HepG2 (cell line): ENCODE measurements around the gene EMP2.

Source experiments
- ARNT ChIP-seq: fragments of 450-650 bp; IDR thresholded peaks from 2 replicates; pipeline ENCODE4 v1.6.1; 2017
- CTCF ChIP-seq: sonication (generic); formaldehyde crosslinking; IDR thresholded peaks from 2 replicates; pipeline ENCODE4 v1.5.0; 2020; ENCODE audit warnings: mild to moderate bottlenecking, missing genetic modification reagents, moderate library complexity
- EZH2 ChIP-seq: conservative IDR thresholded peaks from 2 replicates; pipeline ENCODE4 v1.6.1; 2012; ENCODE audit warnings: mild to moderate bottlenecking, low read depth, low read length, moderate library complexity
- HNF1A ChIP-seq, 2 experiments: sonication (generic) in 1 of 2; formaldehyde crosslinking in 1 of 2; IDR thresholded peaks; 2 replicates each; pipeline versions ENCODE4 v1.4.0 to v1.6.1; 2016 to 2020; ENCODE audit warnings: borderline replicate concordance in 1 of 2, low read depth in 1 of 2, mild to moderate bottlenecking in 1 of 2, missing genetic modification reagents in 1 of 2
- NONO ChIP-seq, 2 experiments: fragments of 450-650 bp in 1 of 2; sonication (generic) in 1 of 2; formaldehyde crosslinking in 1 of 2; IDR thresholded peaks in 1 of 2; conservative IDR thresholded peaks in 1 of 2; 2 replicates each; pipeline versions ENCODE4 v1.6.1 to v1.8.0; 2017 to 2022; ENCODE audit warnings: mild to moderate bottlenecking in 1 of 2, missing genetic modification reagents in 1 of 2, moderate library complexity in 1 of 2
- POLR2AphosphoS5 ChIP-seq: IDR thresholded peaks from 2 replicates; pipeline ENCODE4 v1.6.1; 2012; ENCODE audit warnings: low read depth, low read length
- SNAPC5 ChIP-seq: sonication (generic); formaldehyde crosslinking; IDR thresholded peaks from 2 replicates; pipeline ENCODE4 v1.8.1; 2023; ENCODE audit warnings: mild to moderate bottlenecking, missing genetic modification reagents, borderline replicate concordance
- ZFP62 ChIP-seq: sonication (generic); formaldehyde crosslinking; IDR thresholded peaks from 2 replicates; pipeline ENCODE4 v1.4.0; 2020; ENCODE audit warnings: missing genetic modification reagents
- ZNF274 ChIP-seq: sonication (generic); formaldehyde crosslinking; IDR thresholded peaks from 2 replicates; pipeline ENCODE4 v1.5.1; 2020; ENCODE audit warnings: mild to moderate bottlenecking, missing genetic modification reagents

GRCh38 chr16:10581507-10581906 lies 1.1 kb upstream of the EMP2 start:
- no peak for TF ChIP-seq NONO (IDR thresholded peaks at IDR 0.05)
- no peak for TF ChIP-seq NONO (CRISPR knock-in tag; conservative IDR thresholded peaks at IDR 0.05)
- no peak for TF ChIP-seq POLR2AphosphoS5
- TF ChIP-seq ZNF274 (CRISPR knock-in tag), result no peak
- TF ChIP-seq SNAPC5, result no peak
- TF ChIP-seq HNF1A (IDR thresholded peaks at IDR 0.05; ENCODE audit: low read depth), result no peak
- no peak for TF ChIP-seq HNF1A (CRISPR knock-in tag; IDR thresholded peaks at IDR 0.05; ENCODE audit: borderline replicate concordance)
- TF ChIP-seq CTCF (CRISPR knock-in tag), result no peak
- no peak for TF ChIP-seq EZH2
- TF ChIP-seq ZFP62 (CRISPR knock-in tag), result no peak
- no peak for TF ChIP-seq ARNT
